Left ventricle myocardium inferior (tissue), 1 donor: ENCODE results near the gene RBFOX2. TPM values are rescaled to one million over a fixed set of nuclear protein-coding genes. Genes with fewer than 3 reads are reported as not detected.

Experiments used
- DNase-seq: peaks from one replicate; pipeline ENCODE4 v3.0.0-alpha.2; 2020
- H3K27ac ChIP-seq: fragments of 200-600 bp; replicated peaks from 2 replicates; pipeline ENCODE4 v1.8.0; 2021
- H3K27me3 ChIP-seq: fragments of 200-600 bp; 2 replicates; pipeline ENCODE4 v1.8.0; 2021; ENCODE audit warnings: low read depth
- H3K36me3 ChIP-seq: fragments of 200-600 bp; 2 replicates; pipeline ENCODE4 v1.8.0; 2021
- H3K4me1 ChIP-seq: fragments of 200-600 bp; 2 replicates; pipeline ENCODE4 v1.8.0; 2021
- H3K4me3 ChIP-seq: fragments of 200-600 bp; 2 replicates; pipeline ENCODE4 v1.8.0; 2021; ENCODE audit warnings: mild to moderate bottlenecking, moderate library complexity
- H3K9me3 ChIP-seq: fragments of 200-600 bp; replicated peaks from 2 replicates; pipeline ENCODE4 v1.8.0; 2021
- CTCF ChIP-seq: fragments of 200-600 bp; IDR thresholded peaks from 2 replicates; pipeline ENCODE4 v1.8.0; 2021; ENCODE audit warnings: antibody characterized with exemption, mild to moderate bottlenecking, borderline replicate concordance
- intact Hi-C: fragments of 100-400 bp; cut with micrococcal nuclease; formaldehyde crosslinking; loops from one replicate; pipeline ENCODE4 v1.11.0; 2022
- total RNA-seq: library from RNA; stranded (reverse); fragmentation: NEBNext Ultra II Directional; extraction: Animal tissue kit (Norgen Biotek cat#: 25700); gene quantifications from one replicate; pipeline ENCODE4 v1.2.1, GENCODE V29; 2021
- donor health status: DM: no; HTN: yes; CAD: no; lungs with severe emphysema.

The RBFOX2 gene
- total RNA-seq, 1 donor from 2014 or later: 75.4 TPM

DNA sequence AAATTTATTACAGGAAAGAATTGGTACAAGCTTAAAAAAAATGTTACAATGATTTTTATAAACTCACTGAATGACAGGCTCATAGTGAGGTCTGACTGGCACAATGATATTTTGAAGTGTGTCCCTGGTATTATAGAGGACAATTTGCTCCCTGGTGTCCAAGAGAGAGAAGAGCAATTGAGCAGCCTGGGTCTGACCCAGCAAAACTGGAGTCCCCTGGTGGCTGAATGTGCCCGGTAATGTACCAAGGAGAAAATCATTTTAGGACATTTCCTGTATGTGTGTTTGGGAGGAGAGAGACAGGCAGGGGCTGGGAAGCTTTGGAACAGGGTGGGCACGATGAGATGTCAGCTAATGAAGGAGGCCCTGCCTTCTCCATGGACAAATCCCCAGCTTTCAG is 185.7 kb downstream of the RBFOX2 start:
- no peaks in the 10 kb centered on the region for H3K9me3 ChIP-seq
- H3K27me3 ChIP-seq: no peaks in the 10 kb centered on the region
- intact Hi-C loops: no loop called here
- no peaks in the 10 kb centered on the region for H3K36me3 ChIP-seq
- TF ChIP-seq CTCF: peak; percentile 67
- no peak overlapping the region for H3K4me3 ChIP-seq
- peaks cover 90% of the 10 kb centered on the region for H3K4me1 ChIP-seq
- H3K27ac ChIP-seq: peak overlapping the region; percentile 88
- DNase-seq: no peak

DNA sequence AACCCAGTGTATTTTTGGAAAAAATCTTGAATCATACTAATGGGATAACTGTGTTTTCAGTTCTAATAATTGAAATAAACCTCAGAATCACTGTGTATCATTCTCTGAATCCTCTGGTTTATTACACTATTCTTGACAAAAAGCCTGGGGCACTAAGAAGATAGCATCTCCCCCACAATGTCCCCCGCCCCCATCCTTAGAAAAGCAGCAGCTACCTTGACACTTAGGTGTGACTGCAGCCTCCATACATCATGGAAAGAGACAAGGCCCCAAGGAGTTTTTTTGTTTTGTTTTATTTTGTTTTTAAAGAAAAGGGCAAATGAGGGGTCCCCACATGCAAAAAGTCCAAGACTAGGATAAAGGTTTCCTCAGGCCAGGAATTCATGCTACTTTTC is 186.1 kb downstream of the RBFOX2 start:
- peak overlapping the region; percentile 88 for H3K27ac ChIP-seq
- intact Hi-C loops: no loop called here
- DNase-seq: no peak
- H3K4me3 ChIP-seq: no peak overlapping the region
- no peak for TF ChIP-seq CTCF
- no peaks in the 10 kb centered on the region for H3K36me3 ChIP-seq
- H3K27me3 ChIP-seq: no peaks in the 10 kb centered on the region
- peaks cover 90% of the 10 kb centered on the region for H3K4me1 ChIP-seq
- H3K9me3 ChIP-seq: no peaks in the 10 kb centered on the region

- Histone ChIP-seq H3K9me3 (no peaks in the 10 kb centered on the region), H3K4me3 (no peak overlapping the region), H3K4me1 (peaks cover 90% of the 10 kb centered on the region), H3K27ac (peak overlapping the region; percentile 88), H3K27me3 (no peaks in the 10 kb centered on the region), H3K36me3 (no peaks in the 10 kb centered on the region)
- no peak for TF ChIP-seq CTCF
- no peak for DNase-seq
- intact Hi-C loops: no loop called here
Measured at GRCh38 chr22:35841907-35842518, 186.6 kb downstream of the RBFOX2 start.

- peak; percentile 82 for DNase-seq
- Histone ChIP-seq H3K4me3 (peak overlapping the region; percentile 64), H3K4me1 (peaks cover 97% of the 10 kb centered on the region), H3K27me3 (no peaks in the 10 kb centered on the region), H3K27ac (peak overlapping the region; percentile 88), H3K9me3 (no peaks in the 10 kb centered on the region), H3K36me3 (no peaks in the 10 kb centered on the region)
- intact Hi-C loops: no loop called here
- no peak for TF ChIP-seq CTCF
Measured at GRCh38 chr22:35840302-35840739, 188.3 kb downstream of the RBFOX2 start.

- Histone ChIP-seq H3K27ac (peak overlapping the region; percentile 88), H3K27me3 (no peaks in the 10 kb centered on the region), H3K9me3 (no peaks in the 10 kb centered on the region), H3K4me1 (peaks cover 97% of the 10 kb centered on the region), H3K4me3 (peak overlapping the region; percentile 64), H3K36me3 (no peaks in the 10 kb centered on the region)
- no peak for TF ChIP-seq CTCF
- intact Hi-C loops: no loop called here
- no peak for DNase-seq
Measured at GRCh38 chr22:35839841-35840301, 188.8 kb downstream of the RBFOX2 start.
